Upper lobe of right lung (tissue), 1 donor: ENCODE measurements around the gene NUMBL. TPM values are rescaled to one million over a fixed set of nuclear protein-coding genes. Genes with fewer than 3 reads are reported as not detected.

Experiments used
- ATAC-seq: fragments of 200-7000 bp; cut with Tn5 transposase; one replicate; pipeline ENCODE4 v1.9.1; 2020; ENCODE audit warnings: mild to moderate bottlenecking, moderate library complexity
- DNase-seq: peaks from one replicate; pipeline ENCODE4 v3.0.0-alpha.2; 2020
- H3K27ac ChIP-seq: fragments of 200-600 bp; one replicate; pipeline ENCODE4 v1.8.0; 2022
- H3K27me3 ChIP-seq: fragments of 200-600 bp; one replicate; pipeline ENCODE4 v1.8.0; 2022; ENCODE audit warnings: mild to moderate bottlenecking
- H3K36me3 ChIP-seq: fragments of 200-600 bp; one replicate; pipeline ENCODE4 v1.8.0; 2022
- H3K4me1 ChIP-seq: fragments of 200-600 bp; one replicate; pipeline ENCODE4 v1.8.0; 2022
- H3K4me3 ChIP-seq: fragments of 200-600 bp; one replicate; pipeline ENCODE4 v1.8.0; 2022; ENCODE audit warnings: mild to moderate bottlenecking
- H3K9me3 ChIP-seq: fragments of 200-600 bp; one replicate; pipeline ENCODE4 v1.8.0; 2022
- CTCF ChIP-seq: fragments of 200-600 bp; IDR thresholded peaks from one replicate; pipeline ENCODE4 v1.8.0; 2022; ENCODE audit warnings: antibody characterized with exemption
- intact Hi-C: fragments of 100-400 bp; cut with DNase I; formaldehyde crosslinking; loops from one replicate; pipeline ENCODE4 v1.11.0; 2022
- total RNA-seq: library from RNA; stranded (reverse); fragmentation: NEBNext Ultra II Directional; extraction: Animal tissue kit (Norgen Biotek cat#: 25700); gene quantifications from one replicate; pipeline ENCODE4 v1.2.1, GENCODE V29; 2021
- donor health status: DM: no; HTN: yes; CAD: no; lungs with severe emphysema.

Gene NUMBL
- total RNA-seq, 1 donor from 2014 or later, result 19.5 TPM

GRCh38 chr19:40682431-40682964 is 8.0 kb downstream of the NUMBL start:
- Histone ChIP-seq H3K4me3 (no peak overlapping the region), H3K4me1 (peaks cover 2% of the 10 kb centered on the region), H3K9me3 (no peaks in the 10 kb centered on the region), H3K27me3 (no peaks in the 10 kb centered on the region), H3K36me3 (peaks cover 43% of the 10 kb centered on the region), H3K27ac (no peak overlapping the region)
- ATAC-seq, result no peak
- intact Hi-C loops, result no loop called here
- no peak for DNase-seq
- TF ChIP-seq CTCF, result no peak

GRCh38 chr19:40681039-40681438 is 9.4 kb downstream of the NUMBL start:
- peaks cover 57% of the 10 kb centered on the region for H3K36me3 ChIP-seq
- no peak for TF ChIP-seq CTCF
- ATAC-seq, result no peak

GRCh38 chr19:40677156-40677555 is 13.3 kb downstream of the NUMBL start:
- TF ChIP-seq CTCF, result no peak
- intact Hi-C loops, result no loop called here
- no peaks in the 10 kb centered on the region for H3K4me1 ChIP-seq
- H3K4me3 ChIP-seq, result no peak overlapping the region
- no peak overlapping the region for H3K27ac ChIP-seq
- ATAC-seq (no peak), DNase-seq (no peak)
- peaks cover 82% of the 10 kb centered on the region for H3K36me3 ChIP-seq
- no peaks in the 10 kb centered on the region for H3K27me3 ChIP-seq
- H3K9me3 ChIP-seq, result no peaks in the 10 kb centered on the region

More at GRCh38 chr19:40681039-40681438, 9.4 kb downstream of the NUMBL start:
- H3K4me3 ChIP-seq, result no peak overlapping the region
- DNase-seq, result no peak
- no peaks in the 10 kb centered on the region for H3K27me3 ChIP-seq
- no peak overlapping the region for H3K27ac ChIP-seq
- intact Hi-C loops, result no loop called here
- no peaks in the 10 kb centered on the region for H3K9me3 ChIP-seq
- H3K4me1 ChIP-seq, result no peaks in the 10 kb centered on the region

- H3K36me3 ChIP-seq, result peaks cover 90% of the 10 kb centered on the region
- H3K4me1 ChIP-seq, result no peaks in the 10 kb centered on the region
- peak; percentile 82 for ATAC-seq
- no peaks in the 10 kb centered on the region for H3K9me3 ChIP-seq
- no peak overlapping the region for H3K4me3 ChIP-seq
- H3K27me3 ChIP-seq, result no peaks in the 10 kb centered on the region
- no peak for DNase-seq
- intact Hi-C loops, result no loop called here
- no peak overlapping the region for H3K27ac ChIP-seq
- no peak for TF ChIP-seq CTCF
These were observed 16.2 kb downstream of the NUMBL start for GRCh38 chr19:40674291-40674690.

GRCh38 chr19:40673397-40673796 is 17.1 kb downstream of the NUMBL start:
- no peak for TF ChIP-seq CTCF
- Histone ChIP-seq H3K9me3 (no peaks in the 10 kb centered on the region), H3K4me1 (no peaks in the 10 kb centered on the region), H3K27me3 (no peaks in the 10 kb centered on the region), H3K36me3 (peaks cover 92% of the 10 kb centered on the region), H3K4me3 (no peak overlapping the region), H3K27ac (no peak overlapping the region)
- ATAC-seq (peak; percentile 10), DNase-seq (no peak)
- intact Hi-C loops, result no loop called here
